ENCODE results near the gene SULT4A1.

DNA sequence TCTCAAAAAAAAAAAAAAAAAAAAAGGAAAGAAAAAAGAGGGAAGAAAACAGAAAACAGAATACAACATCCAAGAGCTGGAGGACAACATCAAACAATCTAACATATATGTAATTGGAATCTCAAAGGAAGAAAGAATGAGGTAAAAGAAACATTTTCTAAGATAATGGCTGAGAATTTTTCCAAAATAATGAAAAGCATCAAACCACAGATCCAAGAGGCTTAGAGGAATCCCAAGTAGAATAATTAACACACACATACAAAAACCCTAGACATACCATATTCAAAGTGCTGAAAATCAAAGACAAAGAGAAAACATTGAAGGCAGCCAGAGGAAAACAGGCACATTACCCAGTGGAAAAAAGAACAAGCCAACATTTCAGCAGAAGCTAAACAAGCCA is 4.9 kb downstream of the SULT4A1 start:
- TF ChIP-seq POLR2A (IDR thresholded peaks at IDR 0.05), result no peak
- TF ChIP-seq, protein P1, sequence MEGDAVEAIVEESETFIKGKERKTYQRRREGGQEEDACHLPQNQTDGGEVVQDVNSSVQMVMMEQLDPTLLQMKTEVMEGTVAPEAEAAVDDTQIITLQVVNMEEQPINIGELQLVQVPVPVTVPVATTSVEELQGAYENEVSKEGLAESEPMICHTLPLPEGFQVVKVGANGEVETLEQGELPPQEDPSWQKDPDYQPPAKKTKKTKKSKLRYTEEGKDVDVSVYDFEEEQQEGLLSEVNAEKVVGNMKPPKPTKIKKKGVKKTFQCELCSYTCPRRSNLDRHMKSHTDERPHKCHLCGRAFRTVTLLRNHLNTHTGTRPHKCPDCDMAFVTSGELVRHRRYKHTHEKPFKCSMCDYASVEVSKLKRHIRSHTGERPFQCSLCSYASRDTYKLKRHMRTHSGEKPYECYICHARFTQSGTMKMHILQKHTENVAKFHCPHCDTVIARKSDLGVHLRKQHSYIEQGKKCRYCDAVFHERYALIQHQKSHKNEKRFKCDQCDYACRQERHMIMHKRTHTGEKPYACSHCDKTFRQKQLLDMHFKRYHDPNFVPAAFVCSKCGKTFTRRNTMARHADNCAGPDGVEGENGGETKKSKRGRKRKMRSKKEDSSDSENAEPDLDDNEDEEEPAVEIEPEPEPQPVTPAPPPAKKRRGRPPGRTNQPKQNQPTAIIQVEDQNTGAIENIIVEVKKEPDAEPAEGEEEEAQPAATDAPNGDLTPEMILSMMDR (IDR thresholded peaks at IDR 0.05), result no peak

Data from body of pancreas (tissue), 4 donors.